ENCODE data around the gene CELF2. TPM values are rescaled to one million over a fixed set of nuclear protein-coding genes. Genes with fewer than 3 reads are reported as not detected.

CELF2 gene
- total RNA-seq, 1 donor from 2014 or later = 11.0 TPM

- TF ChIP-seq CTCF (conservative IDR thresholded peaks at IDR 0.05; ENCODE audit: low read depth, low read length) = no peak
- DNase-seq (ENCODE audit: low read depth) = no peak
- H3K4me3 ChIP-seq (ENCODE audit: low read depth, low read length) = no peak overlapping the region
Measured at GRCh38 chr10:11235771-11236170, 218.1 kb downstream of the CELF2 start.

GRCh38 chr10:11236234-11236633 is 218.6 kb downstream of the CELF2 start:
- TF ChIP-seq CTCF (conservative IDR thresholded peaks at IDR 0.05; ENCODE audit: low read depth, low read length) = no peak
- DNase-seq (ENCODE audit: low read depth) = no peak
- H3K4me3 ChIP-seq (ENCODE audit: low read depth, low read length) = no peak overlapping the region

- H3K4me3 ChIP-seq (ENCODE audit: low read depth, low read length) = no peak overlapping the region
- TF ChIP-seq CTCF (conservative IDR thresholded peaks at IDR 0.05; ENCODE audit: low read depth, low read length) = no peak
- no peak for DNase-seq (ENCODE audit: low read depth)
Measured at GRCh38 chr10:11237571-11237970, 219.9 kb downstream of the CELF2 start.

GRCh38 chr10:11238893-11239292 is 221.2 kb downstream of the CELF2 start:
- no peak for TF ChIP-seq CTCF (conservative IDR thresholded peaks at IDR 0.05; ENCODE audit: low read depth, low read length)

GRCh38 chr10:11240641-11241040 is 223.0 kb downstream of the CELF2 start:
- no peak for TF ChIP-seq CTCF (conservative IDR thresholded peaks at IDR 0.05; ENCODE audit: low read depth, low read length)
- no peak overlapping the region for H3K4me3 ChIP-seq (ENCODE audit: low read depth, low read length)
- no peak for DNase-seq (ENCODE audit: low read depth)

More at GRCh38 chr10:11238893-11239292, 221.2 kb downstream of the CELF2 start:
- DNase-seq (ENCODE audit: low read depth) = no peak
- H3K4me3 ChIP-seq (ENCODE audit: low read depth, low read length) = no peak overlapping the region

- DNase-seq (ENCODE audit: low read depth) = no peak
- no peak for TF ChIP-seq CTCF (conservative IDR thresholded peaks at IDR 0.05; ENCODE audit: low read depth, low read length)
Measured at GRCh38 chr10:11242443-11243387, 225.0 kb downstream of the CELF2 start.

More at GRCh38 chr10:11242443-11243387, 225.0 kb downstream of the CELF2 start:
- no peak overlapping the region for H3K4me3 ChIP-seq (ENCODE audit: low read depth, low read length)

Measured in epithelial cell of proximal tubule (primary cell).